GM19023 (cell line): ENCODE data around the gene FHOD1.
A peak's percentile ranks its signal among the peaks of the same experiment; 100 is the strongest.

Source experiments
- ATAC-seq: cut with Tn5 transposase; IDR thresholded peaks from one replicate; pipeline ENCODE4 v1.9.1; 2021; ENCODE audit warnings: mild to moderate bottlenecking, moderate library complexity; ENCODE audit not compliant: unreplicated experiment

The FHOD1 gene

DNA sequence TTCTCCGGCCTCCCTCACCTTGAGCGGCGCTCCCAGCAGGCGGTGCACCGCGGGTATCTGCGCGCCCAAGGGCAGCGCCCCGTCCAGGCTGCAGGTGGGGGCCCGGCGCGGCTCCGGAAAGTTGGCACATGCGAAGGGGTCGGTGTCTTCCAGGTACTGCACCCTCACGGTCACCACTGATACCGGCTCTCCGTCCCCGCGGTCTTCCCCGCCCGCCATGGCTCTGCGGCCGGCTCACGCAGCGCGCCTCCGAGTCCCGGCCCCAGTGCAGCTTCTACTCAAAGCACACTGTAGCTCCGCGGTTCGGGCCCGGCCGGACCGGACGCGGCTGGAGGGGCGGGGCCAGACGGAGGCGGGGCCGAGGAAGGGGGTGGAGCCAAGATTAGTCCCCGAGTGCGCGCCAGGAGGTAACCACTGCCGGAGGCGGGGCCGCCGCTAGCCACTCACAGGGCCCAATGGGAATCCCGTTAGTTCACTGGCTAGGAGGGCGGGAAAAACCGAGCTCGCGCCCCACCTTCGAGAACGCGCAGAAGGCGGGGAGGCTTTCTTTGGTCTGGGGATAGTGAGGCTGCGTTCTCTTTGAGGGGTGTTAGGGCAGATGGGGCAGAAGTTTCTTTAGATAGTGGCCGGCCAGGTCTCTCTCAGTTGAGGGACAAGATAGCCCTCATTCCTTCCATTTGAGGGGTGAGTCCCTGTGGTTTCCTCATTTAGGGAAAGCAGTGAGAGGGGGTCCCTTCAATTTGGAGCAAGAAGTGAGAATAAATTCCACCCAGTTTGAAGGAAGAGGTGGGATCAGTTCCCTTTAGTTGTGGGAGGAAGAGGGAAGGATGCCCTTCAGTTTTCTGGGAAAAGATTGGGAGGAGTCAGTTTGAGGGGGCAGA lies at the start of gene FHOD1:
FHOD1 (minus strand) TSS at position 290 of the 881 bp plus-strand sequence; CDS start at position 219, 71 bp downstream.
- peak; percentile 49 for ATAC-seq

DNA sequence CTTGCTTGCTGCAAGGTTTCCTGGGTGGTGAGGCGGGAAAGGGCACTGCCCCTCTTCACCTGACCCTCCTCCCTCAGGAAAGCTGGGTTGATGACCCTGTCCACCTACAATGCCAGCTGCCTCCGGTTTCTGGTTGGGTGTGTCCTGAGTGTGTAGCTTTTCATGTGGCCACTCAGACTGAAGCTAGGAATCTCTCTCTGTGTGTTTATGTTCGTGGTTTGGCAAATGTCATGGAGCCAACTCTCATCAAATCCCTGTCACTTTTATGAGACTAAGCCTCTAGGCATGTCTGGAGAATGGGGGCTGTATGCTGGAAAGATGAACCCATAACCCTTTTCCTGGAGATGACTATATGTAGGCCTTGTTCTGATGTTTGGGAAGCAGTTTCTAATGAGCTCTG lies 49.1 kb upstream of the FHOD1 start:
- no peak for ATAC-seq

- ATAC-seq: no peak
Observed at GRCh38 chr16:67294938-67295361, 47.7 kb upstream of the FHOD1 start.

- no peak for ATAC-seq
Observed at GRCh38 chr16:67294171-67294757, 47.0 kb upstream of the FHOD1 start.

- ATAC-seq: no peak
Observed at GRCh38 chr16:67291461-67291860, 44.2 kb upstream of the FHOD1 start.

GRCh38 chr16:67287960-67288359 lies 40.7 kb upstream of the FHOD1 start:
- ATAC-seq: no peak

GRCh38 chr16:67286441-67287235 lies 39.4 kb upstream of the FHOD1 start:
- no peak for ATAC-seq

- no peak for ATAC-seq
Observed at GRCh38 chr16:67284699-67285646, 37.7 kb upstream of the FHOD1 start.

- no peak for ATAC-seq
Observed at GRCh38 chr16:67283826-67284555, 36.7 kb upstream of the FHOD1 start.

DNA sequence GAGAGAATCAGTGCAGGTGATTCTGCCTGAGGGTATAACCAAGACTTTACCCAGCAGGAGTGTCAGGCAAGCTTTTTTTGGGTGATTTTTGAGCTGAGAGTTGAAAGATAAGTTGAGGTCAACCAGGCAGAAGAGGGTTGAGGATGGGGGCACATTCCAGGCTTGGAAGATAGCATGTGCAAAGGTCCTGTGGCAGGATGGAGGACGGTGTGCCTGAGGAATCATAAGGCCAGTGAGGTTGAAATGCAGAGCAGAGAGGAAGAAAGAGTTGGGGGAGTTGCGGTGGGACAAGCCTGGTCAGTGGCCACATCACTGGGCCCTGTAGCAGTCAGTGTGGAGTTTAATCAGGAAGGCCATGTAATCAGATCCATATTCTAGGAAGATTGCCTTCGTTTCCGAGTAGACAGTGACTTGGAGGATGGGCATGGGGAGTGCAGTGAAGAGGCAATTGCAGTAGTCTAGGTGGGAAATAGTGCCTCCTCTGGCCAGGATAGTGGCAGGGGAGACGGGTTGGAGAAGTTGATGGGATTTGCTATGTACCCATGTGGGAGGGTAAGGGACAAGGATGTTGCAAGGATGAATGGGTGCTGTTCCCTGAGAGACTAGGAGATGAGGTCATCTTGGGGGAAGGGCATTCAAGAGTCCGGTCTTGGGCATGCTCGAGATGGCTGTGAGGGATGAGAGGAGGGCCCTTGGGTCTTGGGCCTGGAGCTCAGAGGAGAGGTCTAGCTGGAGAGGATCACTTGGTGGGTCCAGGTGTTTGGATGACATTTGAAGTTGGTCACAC lies 36.0 kb upstream of the FHOD1 start:
- no peak for ATAC-seq

GRCh38 chr16:67282447-67282805 lies 35.1 kb upstream of the FHOD1 start:
- ATAC-seq: no peak

DNA sequence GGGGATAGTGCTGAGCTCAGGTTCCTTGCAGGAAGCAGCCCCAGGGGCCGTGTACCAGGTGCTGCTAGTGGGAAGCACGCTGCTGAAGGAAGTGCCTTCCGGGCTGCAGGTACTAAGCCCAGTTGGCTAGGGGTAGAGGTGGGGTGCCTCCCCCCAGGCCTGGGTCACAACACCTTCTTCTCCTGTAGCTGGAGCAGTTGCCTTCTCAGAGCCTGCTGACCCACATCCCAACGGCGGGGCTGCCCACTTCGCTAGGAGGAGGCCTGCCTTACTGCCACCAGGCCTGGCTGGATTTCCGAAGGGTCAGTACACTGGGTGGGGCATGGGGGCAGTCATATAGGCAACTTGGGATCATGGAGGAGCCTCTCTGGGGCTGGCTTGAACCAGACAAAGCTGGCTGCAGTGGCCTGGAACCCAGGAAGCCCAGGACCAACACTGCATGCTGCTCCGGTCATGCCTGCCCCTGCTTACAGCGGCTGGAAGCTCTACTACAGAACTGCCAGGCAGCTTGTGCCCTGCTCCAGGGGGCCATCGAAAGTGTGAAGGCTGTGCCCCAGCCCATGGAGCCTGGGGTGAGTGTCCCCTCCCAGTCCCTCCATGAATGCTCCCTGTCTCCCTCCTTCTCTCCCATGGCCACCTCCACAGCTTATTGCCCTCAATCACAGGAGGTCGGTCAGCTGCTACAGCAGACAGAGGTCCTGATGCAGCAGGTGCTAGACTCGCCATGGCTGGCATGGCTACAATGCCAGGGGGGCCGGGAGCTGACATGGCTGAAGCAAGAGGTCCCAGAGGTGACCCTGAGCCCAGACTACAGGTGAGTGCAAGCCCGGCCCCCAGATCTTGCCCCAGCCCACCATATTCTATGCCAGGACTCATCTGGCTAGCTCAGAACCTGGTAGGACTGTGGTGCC lies 34.5 kb upstream of the FHOD1 start:
- ATAC-seq: no peak

DNA sequence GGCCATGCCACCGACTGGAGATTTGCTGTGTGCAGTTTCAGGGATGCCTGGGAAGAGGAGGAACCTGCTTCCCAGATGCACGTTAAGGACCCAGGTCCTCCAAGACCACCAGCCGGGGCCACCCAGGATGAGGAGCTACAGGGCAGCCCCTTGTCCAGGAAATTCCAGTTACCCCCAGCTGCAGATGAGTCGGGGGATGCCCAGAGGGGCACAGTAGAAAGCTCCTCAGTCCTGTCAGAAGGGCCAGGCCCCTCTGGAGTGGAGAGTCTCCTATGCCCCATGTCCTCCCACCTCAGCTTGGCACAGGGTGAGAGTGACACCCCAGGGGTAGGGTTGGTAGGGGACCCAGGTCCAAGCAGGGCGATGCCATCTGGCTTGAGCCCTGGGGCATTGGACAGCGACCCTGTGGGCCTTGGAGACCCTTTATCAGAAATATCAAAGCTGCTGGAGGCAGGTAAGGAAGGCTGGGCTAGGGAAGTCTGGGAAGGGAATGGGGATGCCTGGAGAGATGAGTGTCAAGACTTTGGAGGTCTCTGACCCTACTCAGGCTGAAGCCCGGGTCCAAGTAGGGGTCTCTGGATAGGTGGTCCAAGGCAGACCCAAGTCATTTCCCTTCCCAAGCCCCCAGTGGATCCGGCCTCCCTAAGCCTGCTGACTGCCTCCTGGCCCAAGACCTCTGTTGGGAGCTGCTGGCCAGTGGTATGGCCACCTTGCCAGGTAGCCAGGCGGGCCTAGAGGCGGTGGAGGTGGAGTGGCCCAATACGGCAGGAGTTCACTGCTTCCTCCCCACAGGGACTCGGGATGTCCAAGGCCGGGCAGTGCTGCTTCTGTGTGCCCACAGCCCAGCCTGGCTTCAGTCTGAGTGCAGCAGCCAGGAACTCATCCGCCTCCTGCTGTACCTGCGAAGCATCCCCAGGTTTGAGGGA lies 33.1 kb upstream of the FHOD1 start:
- ATAC-seq: no peak

- ATAC-seq: peak; percentile 71
Observed at GRCh38 chr16:67279296-67280089, 32.2 kb upstream of the FHOD1 start, which contains the start of gene PLEKHG4. Gene PLEKHG4 (plus strand): TSS chr16:67279532. CDS start chr16:67280045, 513 bp downstream.

DNA sequence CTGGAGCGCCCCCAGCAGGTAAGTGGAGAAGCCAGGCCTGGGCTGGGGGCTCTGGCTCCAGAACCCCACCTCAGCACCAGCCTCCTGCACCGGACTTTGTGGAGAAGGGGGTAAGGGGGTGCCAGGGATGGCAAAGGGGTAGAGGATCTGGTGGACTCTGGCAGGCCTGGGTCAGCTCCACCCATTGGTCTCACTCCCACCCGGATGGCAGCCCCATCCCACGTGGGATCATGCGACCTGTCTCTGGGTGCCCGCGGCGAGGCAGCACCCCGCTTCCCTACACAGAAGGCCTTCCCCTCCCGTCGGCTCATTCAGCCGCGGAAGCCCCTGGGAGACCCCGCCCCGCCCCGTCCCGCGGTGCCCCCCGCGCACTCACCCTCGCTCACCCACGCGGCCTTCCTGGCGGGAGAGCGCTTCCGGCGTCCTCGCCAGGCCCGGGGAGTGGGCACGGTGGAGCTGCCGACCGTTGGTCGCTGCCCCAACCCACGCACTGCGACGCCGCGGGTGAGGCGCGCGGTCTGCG lies 31.6 kb upstream of the FHOD1 start:
- peak; percentile 40 for ATAC-seq
